PC-9 (cell line): ENCODE results near the gene OFD1.

Experiments used
- EZH2 ChIP-seq: fragments of 200-600 bp; sonication (generic); IDR thresholded peaks from 2 replicates; pipeline ENCODE4 v1.8.0; 2017; ENCODE audit warnings: antibody characterized with exemption, low read depth
- TF ChIP-seq, protein P1 (sequence below): fragments of 200-600 bp; sonication (generic); conservative IDR thresholded peaks from 2 replicates; pipeline ENCODE4 v1.6.1; 2017; ENCODE audit warnings: mixed run types, antibody characterized with exemption, mild to moderate bottlenecking, moderate library complexity

- TF ChIP-seq, protein P1, sequence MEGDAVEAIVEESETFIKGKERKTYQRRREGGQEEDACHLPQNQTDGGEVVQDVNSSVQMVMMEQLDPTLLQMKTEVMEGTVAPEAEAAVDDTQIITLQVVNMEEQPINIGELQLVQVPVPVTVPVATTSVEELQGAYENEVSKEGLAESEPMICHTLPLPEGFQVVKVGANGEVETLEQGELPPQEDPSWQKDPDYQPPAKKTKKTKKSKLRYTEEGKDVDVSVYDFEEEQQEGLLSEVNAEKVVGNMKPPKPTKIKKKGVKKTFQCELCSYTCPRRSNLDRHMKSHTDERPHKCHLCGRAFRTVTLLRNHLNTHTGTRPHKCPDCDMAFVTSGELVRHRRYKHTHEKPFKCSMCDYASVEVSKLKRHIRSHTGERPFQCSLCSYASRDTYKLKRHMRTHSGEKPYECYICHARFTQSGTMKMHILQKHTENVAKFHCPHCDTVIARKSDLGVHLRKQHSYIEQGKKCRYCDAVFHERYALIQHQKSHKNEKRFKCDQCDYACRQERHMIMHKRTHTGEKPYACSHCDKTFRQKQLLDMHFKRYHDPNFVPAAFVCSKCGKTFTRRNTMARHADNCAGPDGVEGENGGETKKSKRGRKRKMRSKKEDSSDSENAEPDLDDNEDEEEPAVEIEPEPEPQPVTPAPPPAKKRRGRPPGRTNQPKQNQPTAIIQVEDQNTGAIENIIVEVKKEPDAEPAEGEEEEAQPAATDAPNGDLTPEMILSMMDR, result no peak
- TF ChIP-seq EZH2, result no peak
Measured at GRCh38 chrX:13699183-13699826, 35.2 kb upstream of the OFD1 start.
